NOMO-1 treated with dmso at 0.1 percent for 144 hours (cell line): ENCODE results near the gene OCRL.

Source experiments
- DNase-seq: peaks from one replicate; lab custom pipeline; 2025; ENCODE audit not compliant: unreplicated experiment; lab: John Stamatoyannopoulos, UW

OCRL gene

GRCh38 chrX:129632443-129632842, 92.4 kb downstream of the OCRL start:
- no peak for DNase-seq

- DNase-seq = no peak
These were observed 94.5 kb downstream of the OCRL start for GRCh38 chrX:129634541-129634940.

- no peak for DNase-seq
These were observed 96.2 kb downstream of the OCRL start for GRCh38 chrX:129636175-129636681.

GRCh38 chrX:129637217-129638109, 97.4 kb downstream of the OCRL start:
- DNase-seq = no peak

GRCh38 chrX:129638917-129639316, 98.9 kb downstream of the OCRL start:
- no peak for DNase-seq

- no peak for DNase-seq
These were observed 100.7 kb downstream of the OCRL start for GRCh38 chrX:129640737-129641136.

- DNase-seq = no peak
These were observed 101.4 kb downstream of the OCRL start for GRCh38 chrX:129641469-129641868.

- no peak for DNase-seq
These were observed 101.9 kb downstream of the OCRL start for GRCh38 chrX:129641941-129642340.
